Endodermal cell (in vitro differentiated cells): Measurements from ENCODE around the gene SPATA2L. TPM values are rescaled to one million over a fixed set of nuclear protein-coding genes. Genes with fewer than 3 reads are reported as not detected.

Experiments
- DNase-seq: peaks from one replicate; pipeline ENCODE4 v3.0.0-alpha.2; 2017
- H3K27ac ChIP-seq: 2 replicates; pipeline ENCODE4 v1.5.1; 2013; ENCODE audit warnings: mild to moderate bottlenecking, low read depth, low read length, moderate library complexity
- H3K27me3 ChIP-seq: 2 replicates; pipeline ENCODE4 v1.6.1; 2013; ENCODE audit warnings: mild to moderate bottlenecking, low read length, moderate library complexity; ENCODE audit not compliant: insufficient read depth, control insufficient read depth, poor library complexity, severe bottlenecking
- H3K36me3 ChIP-seq: 2 replicates; pipeline ENCODE4 v1.7.0; 2013; ENCODE audit warnings: mild to moderate bottlenecking, low read length, moderate library complexity; ENCODE audit not compliant: control insufficient read depth, insufficient read depth
- H3K4me1 ChIP-seq: one replicate; pipeline ENCODE4 v1.7.0; 2013; ENCODE audit warnings: low read length; ENCODE audit not compliant: control insufficient read depth, insufficient read depth
- H3K4me3 ChIP-seq: 2 replicates; pipeline ENCODE4 v1.5.1; 2013; ENCODE audit warnings: mild to moderate bottlenecking, low read length, moderate library complexity
- H3K9ac ChIP-seq: 2 replicates; pipeline ENCODE4 v1.6.1; 2013; ENCODE audit warnings: mild to moderate bottlenecking, low read length, moderate library complexity; ENCODE audit not compliant: poor library complexity, severe bottlenecking; ENCODE audit errors: extremely low read depth
- H3K9me3 ChIP-seq: 2 replicates; pipeline ENCODE4 v1.6.1; 2013; ENCODE audit warnings: mild to moderate bottlenecking, low read length, moderate library complexity; ENCODE audit not compliant: control insufficient read depth
- H3K27ac Mint-ChIP-seq: 2 replicates; pipeline ENCODE4 v1.8.0; 2020; ENCODE audit warnings: mixed read lengths
- H3K27me3 Mint-ChIP-seq: 2 replicates; pipeline ENCODE4 v1.8.0; 2021; ENCODE audit warnings: mild to moderate bottlenecking, mixed read lengths; ENCODE audit not compliant: insufficient read depth
- H3K36me3 Mint-ChIP-seq: 2 replicates; pipeline ENCODE4 v1.8.0; 2020; ENCODE audit warnings: low read depth, mixed read lengths
- H3K4me1 Mint-ChIP-seq: 2 replicates; pipeline ENCODE4 v1.8.0; 2020; ENCODE audit warnings: mixed read lengths
- H3K4me3 Mint-ChIP-seq: 2 replicates; pipeline ENCODE4 v1.8.0; 2020; ENCODE audit warnings: mild to moderate bottlenecking, moderate library complexity, mixed read lengths
- H3K9me3 Mint-ChIP-seq: 2 replicates; pipeline ENCODE4 v1.8.0; 2020; ENCODE audit warnings: mild to moderate bottlenecking, mixed read lengths
- WGBS, 2 experiments: methylation state at CpG; one replicate each; pipeline versions ENCODE4 v1.1.5 to v1.1.7; 2013; ENCODE audit warnings: missing lambda C conversion rate in 2 of 2, mixed read lengths in 1 of 2; ENCODE audit not compliant: insufficient coverage in 1 of 2, insufficient read length in 1 of 2; 5-methylcytosine and 5-hydroxymethylcytosine counted together
- total RNA-seq, 2 donors: library from RNA; stranded (reverse); fragmentation: NEBNext Ultra II Directional in 1 of 2; extraction: Animal tissue kit (Norgen Biotek cat#: 25700) in 1 of 2; gene quantifications; 2 replicates in 1 of 2; 3 replicates in 1 of 2; pipeline ENCODE4 v1.2.1, GENCODE V29; 2021
- TF ChIP-seq, protein P1 (sequence below): fragments of 200-600 bp; sonication (generic); conservative IDR thresholded peaks from 2 replicates; pipeline ENCODE4 v1.5.0; 2021; ENCODE audit warnings: antibody characterized with exemption, mild to moderate bottlenecking

SPATA2L gene
- total RNA-seq, 2 donors from 2014 or later, result 22.9 to 28.8 TPM

DNA sequence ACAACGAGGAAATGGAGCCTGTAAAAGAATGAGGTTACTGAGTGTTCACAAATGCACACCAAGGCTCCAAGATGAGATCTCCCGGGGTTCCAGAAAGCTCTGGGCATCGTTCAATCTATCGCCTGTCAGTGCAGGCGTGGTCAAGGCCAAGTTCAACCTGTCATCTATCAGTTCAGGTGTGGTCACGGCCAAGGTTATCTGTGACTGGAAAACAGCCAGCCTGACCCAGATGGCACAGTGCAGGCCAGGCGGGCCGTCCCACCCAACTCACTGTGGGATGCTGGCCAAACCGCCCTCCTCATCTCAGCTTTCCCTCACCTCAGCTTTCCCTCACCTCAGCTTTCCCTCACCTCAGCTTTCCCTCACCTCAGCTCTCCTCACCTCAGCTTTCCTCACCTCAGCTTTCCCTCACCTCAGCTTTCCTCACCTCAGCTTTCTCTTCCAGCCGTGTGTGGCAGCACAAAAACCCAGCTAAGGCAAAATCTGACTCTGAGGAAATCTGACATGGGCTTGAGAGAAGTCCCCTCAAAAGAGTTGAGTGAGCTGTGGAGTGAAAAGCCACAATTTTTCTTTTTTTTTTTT is 46.4 kb downstream of the SPATA2L start:
- peaks cover 30% of the 10 kb centered on the region for H3K36me3 ChIP-seq
- WGBS, 2 experiments, result 95 to 96% methylated on average over 9 to 10 of the region's 10 CpGs
- DNase-seq, result no peak
- Mint-ChIP-seq H3K36me3 (peaks cover 41% of the 10 kb centered on the region), H3K9me3 (no peaks in the 10 kb centered on the region), H3K27ac (no peak overlapping the region), H3K4me1 (peaks cover 5% of the 10 kb centered on the region), H3K27me3 (no peaks in the 10 kb centered on the region), H3K4me3 (peak overlapping the region; percentile 81)
- no peak overlapping the region for H3K27ac ChIP-seq
- TF ChIP-seq, protein P1, sequence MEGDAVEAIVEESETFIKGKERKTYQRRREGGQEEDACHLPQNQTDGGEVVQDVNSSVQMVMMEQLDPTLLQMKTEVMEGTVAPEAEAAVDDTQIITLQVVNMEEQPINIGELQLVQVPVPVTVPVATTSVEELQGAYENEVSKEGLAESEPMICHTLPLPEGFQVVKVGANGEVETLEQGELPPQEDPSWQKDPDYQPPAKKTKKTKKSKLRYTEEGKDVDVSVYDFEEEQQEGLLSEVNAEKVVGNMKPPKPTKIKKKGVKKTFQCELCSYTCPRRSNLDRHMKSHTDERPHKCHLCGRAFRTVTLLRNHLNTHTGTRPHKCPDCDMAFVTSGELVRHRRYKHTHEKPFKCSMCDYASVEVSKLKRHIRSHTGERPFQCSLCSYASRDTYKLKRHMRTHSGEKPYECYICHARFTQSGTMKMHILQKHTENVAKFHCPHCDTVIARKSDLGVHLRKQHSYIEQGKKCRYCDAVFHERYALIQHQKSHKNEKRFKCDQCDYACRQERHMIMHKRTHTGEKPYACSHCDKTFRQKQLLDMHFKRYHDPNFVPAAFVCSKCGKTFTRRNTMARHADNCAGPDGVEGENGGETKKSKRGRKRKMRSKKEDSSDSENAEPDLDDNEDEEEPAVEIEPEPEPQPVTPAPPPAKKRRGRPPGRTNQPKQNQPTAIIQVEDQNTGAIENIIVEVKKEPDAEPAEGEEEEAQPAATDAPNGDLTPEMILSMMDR, result no peak
- no peaks in the 10 kb centered on the region for H3K27me3 ChIP-seq
- no peak overlapping the region for H3K4me3 ChIP-seq
- H3K9me3 ChIP-seq, result no peaks in the 10 kb centered on the region
- H3K4me1 ChIP-seq, result no peaks in the 10 kb centered on the region
- H3K9ac ChIP-seq, result no peak overlapping the region

DNA sequence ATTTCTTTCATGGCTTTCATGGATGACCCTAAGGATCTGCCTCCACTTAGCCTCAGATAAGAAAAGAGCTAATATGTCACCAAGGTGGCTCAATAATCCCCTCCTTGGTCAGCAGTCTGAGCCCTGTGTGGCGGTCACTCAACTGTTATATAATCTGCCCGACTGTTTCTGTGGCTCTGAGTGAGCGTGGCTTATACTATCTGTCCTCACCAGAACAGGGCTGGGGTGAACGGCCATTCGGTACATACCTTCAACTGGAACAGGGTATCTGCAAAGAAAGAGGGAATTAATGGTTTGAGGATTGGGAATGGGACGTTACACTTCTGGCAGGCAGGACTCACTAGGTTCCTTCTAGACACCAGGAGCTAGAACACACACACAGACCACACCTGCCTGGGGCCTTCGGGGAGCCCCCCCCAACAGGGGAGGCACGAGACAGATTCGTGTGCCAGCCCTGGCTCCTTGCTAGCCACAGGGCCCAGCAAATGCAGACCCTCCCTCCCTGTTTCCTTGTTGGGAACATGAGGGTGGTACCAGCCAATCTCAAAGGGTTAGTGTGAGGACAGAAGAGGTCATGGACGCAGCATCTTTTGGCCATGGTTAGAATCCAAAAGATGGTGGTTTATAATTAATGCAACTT is 47.7 kb downstream of the SPATA2L start:
- Mint-ChIP-seq H3K27ac (no peak overlapping the region), H3K9me3 (no peaks in the 10 kb centered on the region), H3K36me3 (peaks cover 43% of the 10 kb centered on the region), H3K4me3 (no peak overlapping the region), H3K4me1 (peaks cover 5% of the 10 kb centered on the region), H3K27me3 (no peaks in the 10 kb centered on the region)
- H3K9ac ChIP-seq, result no peak overlapping the region
- no peaks in the 10 kb centered on the region for H3K4me1 ChIP-seq
- H3K9me3 ChIP-seq, result no peaks in the 10 kb centered on the region
- no peak overlapping the region for H3K27ac ChIP-seq
- 91 to 96% methylated on average over 5 to 10 of the region's 10 CpGs for WGBS, 2 experiments
- TF ChIP-seq, protein P1, result no peak
- H3K27me3 ChIP-seq, result no peaks in the 10 kb centered on the region
- H3K36me3 ChIP-seq, result peaks cover 27% of the 10 kb centered on the region
- DNase-seq, result no peak
- H3K4me3 ChIP-seq, result no peak overlapping the region

DNA sequence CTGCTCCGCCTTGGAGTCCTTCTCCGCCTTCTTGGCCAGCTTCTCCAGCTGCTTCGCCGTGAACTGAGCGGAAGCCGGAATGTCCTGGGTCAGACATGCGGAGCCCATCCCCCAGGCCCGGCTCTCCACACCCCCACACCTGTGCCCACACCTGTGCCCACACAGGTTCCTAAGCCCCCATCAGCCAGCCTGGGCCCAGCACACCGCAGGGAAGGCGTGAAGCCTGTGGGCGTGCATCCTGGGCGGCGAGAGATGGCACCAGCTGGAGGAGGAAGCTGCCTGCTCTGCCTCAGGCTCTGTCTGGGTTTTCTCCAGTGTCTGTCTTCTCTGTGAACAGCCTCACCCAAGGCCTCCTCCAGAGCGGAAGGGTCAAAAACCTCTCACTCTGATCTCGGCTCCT is 49.9 kb downstream of the SPATA2L start:
- peaks cover 31% of the 10 kb centered on the region for H3K36me3 ChIP-seq
- 94 to 100% methylated on average over 5 to 15 of the region's 15 CpGs for WGBS, 2 experiments
- no peak overlapping the region for H3K9ac ChIP-seq
- Mint-ChIP-seq H3K27me3 (no peaks in the 10 kb centered on the region), H3K9me3 (no peaks in the 10 kb centered on the region), H3K36me3 (peaks cover 47% of the 10 kb centered on the region), H3K27ac (no peak overlapping the region), H3K4me1 (no peaks in the 10 kb centered on the region), H3K4me3 (no peak overlapping the region)
- TF ChIP-seq, protein P1, result no peak
- no peak overlapping the region for H3K27ac ChIP-seq
- H3K4me1 ChIP-seq, result no peaks in the 10 kb centered on the region
- peak; percentile 26 for DNase-seq
- H3K27me3 ChIP-seq, result no peaks in the 10 kb centered on the region
- no peaks in the 10 kb centered on the region for H3K9me3 ChIP-seq
- H3K4me3 ChIP-seq, result no peak overlapping the region
